Loucy (cell line): ENCODE data around the gene SIGLEC6.

Experiments
- H2AFZ ChIP-seq: fragments of 200-600 bp; sonication (generic); 2 replicates; pipeline ENCODE4 v1.6.0; 2016; ENCODE audit warnings: antibody characterized with exemption, mild to moderate bottlenecking, low read length, moderate library complexity
- H3F3A ChIP-seq: fragments of 200-600 bp; 2 replicates; pipeline ENCODE4 v1.6.0; 2016; ENCODE audit warnings: antibody characterized with exemption, low read depth, mild to moderate bottlenecking
- H3K27me3 ChIP-seq: fragments of 200-600 bp; sonication (generic); 2 replicates; pipeline ENCODE4 v1.6.1; 2014; ENCODE audit warnings: low read length, mild to moderate bottlenecking; ENCODE audit not compliant: insufficient read depth, poor library complexity, severe bottlenecking
- H3K36me3 ChIP-seq: fragments of 200-600 bp; sonication (generic); 2 replicates; pipeline ENCODE4 v1.6.1; 2016; ENCODE audit warnings: low read length; ENCODE audit not compliant: insufficient read depth
- H3K4me1 ChIP-seq: fragments of 200-600 bp; sonication (generic); 2 replicates; pipeline ENCODE4 v1.5.1; 2014; ENCODE audit warnings: low read length, mild to moderate bottlenecking; ENCODE audit not compliant: insufficient read depth, poor library complexity, severe bottlenecking
- H3K4me2 ChIP-seq: fragments of 200-600 bp; sonication (generic); 2 replicates; pipeline ENCODE4 v1.6.0; 2014; ENCODE audit warnings: antibody characterized with exemption, low read length, low read depth, mild to moderate bottlenecking; ENCODE audit not compliant: poor library complexity, severe bottlenecking
- H3K4me3 ChIP-seq: fragments of 200-600 bp; sonication (generic); 2 replicates; pipeline ENCODE4 v1.5.1; 2014; ENCODE audit warnings: low read length, mild to moderate bottlenecking, mixed read lengths; ENCODE audit not compliant: poor library complexity, severe bottlenecking
- H3K79me2 ChIP-seq: fragments of 200-600 bp; sonication (generic); 2 replicates; pipeline ENCODE4 v1.6.1; 2014; ENCODE audit warnings: low read length; ENCODE audit not compliant: insufficient read depth
- H3K9ac ChIP-seq: fragments of 200-600 bp; sonication (generic); 2 replicates; pipeline ENCODE4 v1.6.0; 2014; ENCODE audit warnings: mild to moderate bottlenecking, low read depth, low read length, moderate library complexity; ENCODE audit not compliant: poor library complexity, severe bottlenecking
- H3K9me2 ChIP-seq: fragments of 200-600 bp; sonication (generic); replicated peaks from 2 replicates; pipeline ENCODE4 v1.6.1; 2016; ENCODE audit warnings: low read depth, low read length, mixed read lengths
- H3K9me3 ChIP-seq: fragments of 200-600 bp; sonication (generic); 2 replicates; pipeline ENCODE4 v1.6.1; 2014; ENCODE audit warnings: mild to moderate bottlenecking, antibody characterized with exemption, low read length, low read depth; ENCODE audit not compliant: insufficient read depth
- H4K20me1 ChIP-seq: fragments of 200-600 bp; sonication (generic); 2 replicates; pipeline ENCODE4 v1.6.0; 2014; ENCODE audit warnings: antibody characterized with exemption, low read length, mild to moderate bottlenecking; ENCODE audit not compliant: insufficient read depth, poor library complexity, severe bottlenecking
- EZH2phosphoT487 ChIP-seq: fragments of 200-600 bp; IDR thresholded peaks from 2 replicates; pipeline ENCODE4 v1.6.1; 2018; ENCODE audit warnings: antibody characterized with exemption, mild to moderate bottlenecking, moderate library complexity, borderline replicate concordance
- TF ChIP-seq, protein P1 (sequence below): fragments of 200-600 bp; sonication (generic); conservative IDR thresholded peaks from 2 replicates; pipeline ENCODE4 v1.5.1; 2014; ENCODE audit warnings: mild to moderate bottlenecking, antibody characterized with exemption, low read length

Gene SIGLEC6

DNA sequence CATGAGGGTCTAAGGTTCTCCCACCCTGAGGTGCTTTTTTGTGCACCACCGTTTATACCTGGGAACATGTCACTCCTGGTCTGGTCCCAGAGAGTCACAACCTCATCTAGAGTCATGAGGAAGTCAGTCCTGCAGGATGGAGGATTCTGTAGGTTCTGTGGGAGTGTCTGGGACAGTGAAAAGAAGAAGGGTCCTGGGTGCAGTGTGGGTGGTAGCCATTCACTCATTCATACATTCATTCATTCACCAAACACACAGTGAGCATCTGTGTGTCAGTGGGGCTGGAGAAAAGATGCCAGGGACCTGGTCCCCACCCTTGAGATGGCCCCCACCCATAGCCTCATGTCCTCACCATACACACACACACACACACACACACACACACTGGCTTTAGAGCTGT, 61.8 kb downstream of the SIGLEC6 start:
- H2AFZ ChIP-seq: no peak overlapping the region
- no peaks in the 10 kb centered on the region for H3K36me3 ChIP-seq
- H3K27me3 ChIP-seq: no peaks in the 10 kb centered on the region
- peaks cover 41% of the 10 kb centered on the region for H3K4me1 ChIP-seq
- no peaks in the 10 kb centered on the region for H3K9me2 ChIP-seq
- TF ChIP-seq EZH2phosphoT487: no peak
- TF ChIP-seq, protein P1, sequence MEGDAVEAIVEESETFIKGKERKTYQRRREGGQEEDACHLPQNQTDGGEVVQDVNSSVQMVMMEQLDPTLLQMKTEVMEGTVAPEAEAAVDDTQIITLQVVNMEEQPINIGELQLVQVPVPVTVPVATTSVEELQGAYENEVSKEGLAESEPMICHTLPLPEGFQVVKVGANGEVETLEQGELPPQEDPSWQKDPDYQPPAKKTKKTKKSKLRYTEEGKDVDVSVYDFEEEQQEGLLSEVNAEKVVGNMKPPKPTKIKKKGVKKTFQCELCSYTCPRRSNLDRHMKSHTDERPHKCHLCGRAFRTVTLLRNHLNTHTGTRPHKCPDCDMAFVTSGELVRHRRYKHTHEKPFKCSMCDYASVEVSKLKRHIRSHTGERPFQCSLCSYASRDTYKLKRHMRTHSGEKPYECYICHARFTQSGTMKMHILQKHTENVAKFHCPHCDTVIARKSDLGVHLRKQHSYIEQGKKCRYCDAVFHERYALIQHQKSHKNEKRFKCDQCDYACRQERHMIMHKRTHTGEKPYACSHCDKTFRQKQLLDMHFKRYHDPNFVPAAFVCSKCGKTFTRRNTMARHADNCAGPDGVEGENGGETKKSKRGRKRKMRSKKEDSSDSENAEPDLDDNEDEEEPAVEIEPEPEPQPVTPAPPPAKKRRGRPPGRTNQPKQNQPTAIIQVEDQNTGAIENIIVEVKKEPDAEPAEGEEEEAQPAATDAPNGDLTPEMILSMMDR: no peak
- H3K79me2 ChIP-seq: peaks cover 31% of the 10 kb centered on the region
- H3K9me3 ChIP-seq: no peaks in the 10 kb centered on the region
- H3F3A ChIP-seq: peaks cover 7% of the 10 kb centered on the region; the same call in 1 of the 2 replicates
- peak overlapping the region; percentile 90 for H3K9ac ChIP-seq
- H3K4me3 ChIP-seq: peak overlapping the region; percentile 78
- H3K4me2 ChIP-seq: peak overlapping the region; percentile 90
- no peaks in the 10 kb centered on the region for H4K20me1 ChIP-seq

DNA sequence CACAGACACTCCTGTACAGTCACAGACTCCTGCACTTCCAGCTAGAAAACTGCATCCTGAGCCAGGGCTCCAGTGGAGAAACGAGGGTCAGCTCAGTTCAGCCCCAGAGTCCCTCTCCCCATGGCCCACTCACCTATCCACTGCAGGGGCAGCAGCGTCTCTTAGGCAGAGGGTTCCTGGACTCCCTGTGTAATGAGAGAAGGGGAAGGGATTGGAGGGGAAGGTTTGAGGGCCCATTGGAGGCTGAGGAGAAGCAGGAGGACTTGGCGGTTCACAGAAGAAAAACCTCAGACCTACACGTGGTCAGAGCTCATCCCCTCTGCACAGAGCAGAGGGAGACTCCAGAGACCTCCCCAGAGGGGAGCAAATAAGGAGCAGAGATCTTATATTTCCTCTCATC, 62.3 kb downstream of the SIGLEC6 start:
- H3K9me3 ChIP-seq: no peaks in the 10 kb centered on the region
- no peak overlapping the region for H2AFZ ChIP-seq
- H3K36me3 ChIP-seq: no peaks in the 10 kb centered on the region
- no peaks in the 10 kb centered on the region for H3K27me3 ChIP-seq
- TF ChIP-seq, protein P1: no peak
- TF ChIP-seq EZH2phosphoT487: no peak
- no peaks in the 10 kb centered on the region for H4K20me1 ChIP-seq
- no peaks in the 10 kb centered on the region for H3K9me2 ChIP-seq
- peak overlapping the region; percentile 90 for H3K4me2 ChIP-seq
- peak overlapping the region; percentile 78 for H3K4me3 ChIP-seq
- H3K9ac ChIP-seq: peak overlapping the region; percentile 90
- H3F3A ChIP-seq: peaks cover 7% of the 10 kb centered on the region; the same call in 1 of the 2 replicates
- peaks cover 41% of the 10 kb centered on the region for H3K4me1 ChIP-seq
- H3K79me2 ChIP-seq: peaks cover 31% of the 10 kb centered on the region

DNA sequence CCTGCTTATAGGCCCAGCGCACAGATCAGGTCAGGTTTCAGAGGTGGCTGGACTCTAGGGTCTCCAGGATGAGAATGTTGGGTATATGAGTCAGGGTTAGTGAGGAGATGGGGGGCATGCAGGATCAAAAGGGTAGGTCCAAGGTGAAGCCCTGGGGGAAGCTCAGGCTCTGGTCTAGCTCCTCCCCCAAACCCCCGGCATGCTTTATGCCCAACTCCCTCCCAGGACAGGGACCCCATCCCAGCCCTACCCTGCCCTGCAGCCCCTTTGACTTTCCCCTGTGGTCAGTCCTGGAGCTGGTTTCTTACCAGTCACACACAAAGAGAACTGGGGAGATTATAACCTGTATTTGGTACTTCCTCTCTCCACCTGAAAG, 62.9 kb downstream of the SIGLEC6 start:
- no peak for TF ChIP-seq EZH2phosphoT487
- TF ChIP-seq, protein P1: no peak
- H3K9me2 ChIP-seq: no peaks in the 10 kb centered on the region
- H3K27me3 ChIP-seq: no peaks in the 10 kb centered on the region
- H2AFZ ChIP-seq: no peak overlapping the region
- H4K20me1 ChIP-seq: no peaks in the 10 kb centered on the region
- no peaks in the 10 kb centered on the region for H3K9me3 ChIP-seq
- H3K4me3 ChIP-seq: peak overlapping the region; percentile 78
- peak overlapping the region; percentile 90 for H3K4me2 ChIP-seq
- peaks cover 41% of the 10 kb centered on the region for H3K4me1 ChIP-seq
- H3K9ac ChIP-seq: peak overlapping the region; percentile 90
- no peaks in the 10 kb centered on the region for H3K36me3 ChIP-seq
- H3F3A ChIP-seq: peaks cover 7% of the 10 kb centered on the region; the same call in 1 of the 2 replicates
- peaks cover 31% of the 10 kb centered on the region for H3K79me2 ChIP-seq
